Measurements from ENCODE around the gene MAD1L1.

- TF ChIP-seq SNAI2 (CRISPR knock-in tag; IDR thresholded peaks at IDR 0.05) (no peak), TSHZ2 (CRISPR knock-in tag; IDR thresholded peaks at IDR 0.05) (no peak), TOX (CRISPR knock-in tag; IDR thresholded peaks at IDR 0.05; ENCODE audit: borderline replicate concordance) (no peak), ZFP30 (CRISPR knock-in tag; IDR thresholded peaks at IDR 0.05) (no peak), PPARA (CRISPR knock-in tag; IDR thresholded peaks at IDR 0.05; ENCODE audit: borderline replicate concordance) (no peak), GLIS3 (CRISPR knock-in tag; IDR thresholded peaks at IDR 0.05) (no peak), CREB5 (CRISPR knock-in tag; IDR thresholded peaks at IDR 0.05; ENCODE audit: low read depth) (no peak)
These were observed 169.0 kb downstream of the MAD1L1 start for GRCh38 chr7:2063563-2064260.

Measured in SK-N-SH treated with all-trans-retinoic acid at 6 μM for 48 hours (cell line).